PC-3 (cell line): Measurements from ENCODE around the gene RHEBL1.

Source experiments
- EZH2 ChIP-seq: fragments of 300-600 bp; sonication (generic); IDR thresholded peaks from one replicate; pipeline ENCODE4 v1.6.1; 2017; ENCODE audit warnings: antibody characterized with exemption, mild to moderate bottlenecking, low read length; ENCODE audit not compliant: unreplicated experiment
- TF ChIP-seq, protein P1 (sequence below): fragments of 300-600 bp; sonication (generic); conservative IDR thresholded peaks from 2 replicates; pipeline ENCODE4 v1.5.1; 2017; ENCODE audit warnings: antibody characterized with exemption, low read depth, mild to moderate bottlenecking, low read length

DNA sequence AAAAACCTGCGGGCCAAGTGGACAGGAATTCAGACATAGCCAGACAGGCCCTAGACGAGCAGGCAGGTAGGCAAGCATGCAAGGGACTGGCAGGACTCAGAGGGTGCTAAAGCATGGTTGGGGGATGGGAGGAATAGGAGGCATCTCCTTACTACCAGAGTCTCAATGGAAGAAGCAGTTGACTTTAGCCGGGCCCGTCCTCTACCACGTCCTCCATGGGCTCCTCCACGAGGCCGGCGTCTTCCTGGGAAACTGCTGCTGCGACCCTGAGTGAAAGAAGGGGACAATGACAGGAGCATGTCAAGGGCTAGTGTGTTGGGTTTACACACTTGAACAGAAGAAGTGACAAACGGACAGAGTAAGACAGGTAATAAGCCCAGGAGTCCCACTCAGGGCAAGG lies 20.8 kb downstream of the RHEBL1 start:
- TF ChIP-seq, protein P1, sequence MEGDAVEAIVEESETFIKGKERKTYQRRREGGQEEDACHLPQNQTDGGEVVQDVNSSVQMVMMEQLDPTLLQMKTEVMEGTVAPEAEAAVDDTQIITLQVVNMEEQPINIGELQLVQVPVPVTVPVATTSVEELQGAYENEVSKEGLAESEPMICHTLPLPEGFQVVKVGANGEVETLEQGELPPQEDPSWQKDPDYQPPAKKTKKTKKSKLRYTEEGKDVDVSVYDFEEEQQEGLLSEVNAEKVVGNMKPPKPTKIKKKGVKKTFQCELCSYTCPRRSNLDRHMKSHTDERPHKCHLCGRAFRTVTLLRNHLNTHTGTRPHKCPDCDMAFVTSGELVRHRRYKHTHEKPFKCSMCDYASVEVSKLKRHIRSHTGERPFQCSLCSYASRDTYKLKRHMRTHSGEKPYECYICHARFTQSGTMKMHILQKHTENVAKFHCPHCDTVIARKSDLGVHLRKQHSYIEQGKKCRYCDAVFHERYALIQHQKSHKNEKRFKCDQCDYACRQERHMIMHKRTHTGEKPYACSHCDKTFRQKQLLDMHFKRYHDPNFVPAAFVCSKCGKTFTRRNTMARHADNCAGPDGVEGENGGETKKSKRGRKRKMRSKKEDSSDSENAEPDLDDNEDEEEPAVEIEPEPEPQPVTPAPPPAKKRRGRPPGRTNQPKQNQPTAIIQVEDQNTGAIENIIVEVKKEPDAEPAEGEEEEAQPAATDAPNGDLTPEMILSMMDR, result no peak
- TF ChIP-seq EZH2, result no peak
